Cardiac muscle cell (in vitro differentiated cells and primary cell): Measurements from ENCODE around the gene TUBB. TPM values are rescaled to one million over a fixed set of nuclear protein-coding genes. Genes with fewer than 3 reads are reported as not detected.

Experiments used
- DNase-seq, 2 donors: peaks; one replicate each; pipeline versions ENCODE4 v3.0.0 to v3.0.0-alpha.2; 2010 to 2017; ENCODE audit warnings: low read depth in 1 of 2, low spot score in 1 of 2
- H3K27ac ChIP-seq: fragments of 200-600 bp; sonication (generic); 2 replicates; pipeline ENCODE4 v1.5.1; 2016
- H3K27me3 ChIP-seq: fragments of 200-600 bp; sonication (generic); 2 replicates; pipeline ENCODE4 v1.6.0; 2016; ENCODE audit warnings: control low read depth
- H3K36me3 ChIP-seq: fragments of 200-600 bp; sonication (generic); 2 replicates; pipeline ENCODE4 v1.5.1; 2016; ENCODE audit warnings: control low read depth
- H3K4me1 ChIP-seq: fragments of 200-600 bp; sonication (generic); 2 replicates; pipeline ENCODE4 v1.8.1; 2017; ENCODE audit warnings: low read depth, mild to moderate bottlenecking, mixed run types
- H3K4me3 ChIP-seq: fragments of 200-600 bp; sonication (generic); 2 replicates; pipeline ENCODE4 v1.5.1; 2016; ENCODE audit warnings: mild to moderate bottlenecking
- H3K9me3 ChIP-seq: fragments of 200-600 bp; sonication (generic); 2 replicates; pipeline ENCODE4 v1.5.1; 2017; ENCODE audit warnings: low read depth, mild to moderate bottlenecking, control low read depth
- polyA plus RNA-seq: library from polyadenylated mRNA; unstranded; fragments of >200 nt; fragmentation: Nextera tagmentation; extraction: Ambion mirVana; gene quantifications from 2 replicates; pipeline ENCODE4 v1.2.1, GENCODE V29; 2016
- total RNA-seq: library from RNA; depleted of rRNA; stranded (reverse); fragments of >200 nt; gene quantifications from 2 replicates; pipeline ENCODE4 v1.2.3, GENCODE V29; 2016
- TF ChIP-seq, protein P1 (sequence below): IDR thresholded peaks from 2 replicates; pipeline ENCODE4 v1.5.1; 2012; ENCODE audit warnings: low read depth, mild to moderate bottlenecking, low read length

The TUBB gene
- total and polyA plus RNA-seq, 2 experiments from 2014 or later = 675 to 827 TPM

DNA sequence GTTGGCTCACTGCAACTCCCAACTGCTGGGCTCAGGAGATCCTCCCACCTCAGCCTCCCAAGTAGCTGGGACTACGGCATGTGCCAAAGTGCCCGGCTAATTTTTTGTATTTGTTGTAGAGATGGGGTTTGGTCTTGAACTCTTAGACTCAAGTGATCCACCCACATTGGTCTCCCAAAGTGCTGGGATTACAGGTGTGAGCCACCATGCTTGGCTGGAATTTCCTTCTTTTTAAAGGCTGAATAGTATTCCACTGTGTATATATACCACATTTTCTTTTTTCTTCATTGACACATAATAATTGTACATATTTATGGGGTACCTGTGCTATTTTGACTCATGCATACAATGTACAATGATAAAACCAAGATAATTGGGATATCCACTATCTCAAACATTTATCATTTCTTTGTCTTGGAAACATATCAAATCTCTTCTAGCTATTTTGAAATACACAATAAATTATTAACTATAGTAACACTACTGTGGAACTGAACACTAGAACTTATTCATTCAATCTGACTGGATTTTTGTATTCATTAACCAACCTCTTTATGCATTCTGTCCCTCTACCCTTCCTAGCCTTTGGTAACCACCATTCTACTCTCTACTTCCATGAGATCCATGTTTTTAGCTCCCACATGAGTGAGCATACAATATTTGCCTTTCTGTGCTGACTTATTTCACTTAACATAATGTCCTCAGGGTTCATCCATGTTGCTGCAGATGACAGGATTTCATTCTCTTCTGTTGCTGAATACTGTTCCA, 10.9 kb upstream of the TUBB start:
- Histone ChIP-seq H3K9me3 (no peaks in the 10 kb centered on the region), H3K36me3 (peaks cover 44% of the 10 kb centered on the region), H3K27ac (no peak overlapping the region), H3K4me3 (no peak overlapping the region), H3K4me1 (no peaks in the 10 kb centered on the region), H3K27me3 (no peaks in the 10 kb centered on the region)
- DNase-seq = no peak
- TF ChIP-seq, protein P1, sequence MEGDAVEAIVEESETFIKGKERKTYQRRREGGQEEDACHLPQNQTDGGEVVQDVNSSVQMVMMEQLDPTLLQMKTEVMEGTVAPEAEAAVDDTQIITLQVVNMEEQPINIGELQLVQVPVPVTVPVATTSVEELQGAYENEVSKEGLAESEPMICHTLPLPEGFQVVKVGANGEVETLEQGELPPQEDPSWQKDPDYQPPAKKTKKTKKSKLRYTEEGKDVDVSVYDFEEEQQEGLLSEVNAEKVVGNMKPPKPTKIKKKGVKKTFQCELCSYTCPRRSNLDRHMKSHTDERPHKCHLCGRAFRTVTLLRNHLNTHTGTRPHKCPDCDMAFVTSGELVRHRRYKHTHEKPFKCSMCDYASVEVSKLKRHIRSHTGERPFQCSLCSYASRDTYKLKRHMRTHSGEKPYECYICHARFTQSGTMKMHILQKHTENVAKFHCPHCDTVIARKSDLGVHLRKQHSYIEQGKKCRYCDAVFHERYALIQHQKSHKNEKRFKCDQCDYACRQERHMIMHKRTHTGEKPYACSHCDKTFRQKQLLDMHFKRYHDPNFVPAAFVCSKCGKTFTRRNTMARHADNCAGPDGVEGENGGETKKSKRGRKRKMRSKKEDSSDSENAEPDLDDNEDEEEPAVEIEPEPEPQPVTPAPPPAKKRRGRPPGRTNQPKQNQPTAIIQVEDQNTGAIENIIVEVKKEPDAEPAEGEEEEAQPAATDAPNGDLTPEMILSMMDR = no peak

- Histone ChIP-seq H3K4me3 (no peak overlapping the region), H3K9me3 (no peaks in the 10 kb centered on the region), H3K4me1 (no peaks in the 10 kb centered on the region), H3K36me3 (peaks cover 45% of the 10 kb centered on the region), H3K27ac (no peak overlapping the region), H3K27me3 (no peaks in the 10 kb centered on the region)
- DNase-seq = no peak
- TF ChIP-seq, protein P1 = no peak
Observed at GRCh38 chr6:30711758-30712380, 8.3 kb upstream of the TUBB start.

DNA sequence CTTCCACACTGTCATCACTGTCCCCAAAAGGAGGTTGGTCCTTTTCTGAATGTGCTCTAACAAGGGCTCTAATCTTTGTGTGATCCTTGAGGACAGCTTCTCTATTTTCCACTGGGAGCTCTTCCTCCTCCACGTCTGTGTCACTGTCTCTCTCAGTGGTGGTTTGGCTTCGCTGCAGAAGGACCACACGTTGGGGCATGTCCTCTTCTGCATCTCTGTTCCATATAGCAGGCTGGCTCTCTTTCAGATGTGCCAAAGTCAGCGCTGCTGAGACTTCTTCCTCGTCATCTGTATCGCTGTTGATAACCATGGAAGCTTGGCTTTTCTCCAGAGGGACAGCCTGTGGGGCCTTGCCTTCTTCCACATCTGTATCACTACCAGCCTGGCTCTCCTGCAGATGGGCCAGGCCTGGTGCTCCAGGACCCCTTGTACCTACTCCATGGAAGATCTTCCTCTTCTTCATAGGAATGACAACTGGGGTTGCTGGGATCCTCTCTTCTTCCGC, 7.7 kb upstream of the TUBB start:
- DNase-seq = no peak
- H3K9me3 ChIP-seq = no peaks in the 10 kb centered on the region
- H3K4me1 ChIP-seq = no peaks in the 10 kb centered on the region
- H3K36me3 ChIP-seq = peaks cover 42% of the 10 kb centered on the region
- TF ChIP-seq, protein P1 = no peak
- H3K27ac ChIP-seq = no peak overlapping the region
- H3K27me3 ChIP-seq = no peaks in the 10 kb centered on the region
- no peak overlapping the region for H3K4me3 ChIP-seq

DNA sequence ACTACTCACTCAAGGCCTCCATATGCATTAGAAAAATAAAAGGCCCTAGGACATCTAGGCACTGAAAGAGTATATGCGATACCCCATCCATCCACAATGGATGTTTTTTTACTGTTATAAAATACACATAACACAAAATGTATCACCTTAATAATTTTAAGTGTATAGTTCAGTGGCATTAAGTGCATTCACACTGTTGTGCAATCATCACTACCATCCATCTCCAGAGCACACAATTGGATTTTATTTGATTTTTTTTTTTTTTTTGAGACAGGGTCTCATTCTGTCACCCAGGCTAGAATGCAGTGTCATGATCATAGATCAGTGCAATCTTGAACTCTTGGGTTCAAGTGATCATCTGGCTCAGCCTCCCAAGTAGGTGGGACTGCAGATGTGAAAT, 5.9 kb upstream of the TUBB start:
- DNase-seq = no peak
- H3K9me3 ChIP-seq = no peaks in the 10 kb centered on the region
- H3K4me1 ChIP-seq = peaks cover 2% of the 10 kb centered on the region
- no peak overlapping the region for H3K27ac ChIP-seq
- H3K27me3 ChIP-seq = no peaks in the 10 kb centered on the region
- TF ChIP-seq, protein P1 = no peak
- no peak overlapping the region for H3K4me3 ChIP-seq
- H3K36me3 ChIP-seq = peaks cover 41% of the 10 kb centered on the region

GRCh38 chr6:30716879-30717128, 3.3 kb upstream of the TUBB start:
- no peaks in the 10 kb centered on the region for H3K27me3 ChIP-seq
- H3K27ac ChIP-seq = peak overlapping the region; percentile 74
- DNase-seq = no peak

More at GRCh38 chr6:30716879-30717128, 3.3 kb upstream of the TUBB start:
- H3K9me3 ChIP-seq = no peaks in the 10 kb centered on the region
- H3K4me1 ChIP-seq = peaks cover 6% of the 10 kb centered on the region
- TF ChIP-seq, protein P1 = no peak
- H3K4me3 ChIP-seq = peak overlapping the region; percentile 50
- H3K36me3 ChIP-seq = peaks cover 23% of the 10 kb centered on the region
